Astrocyte of the hippocampus (primary cell): ENCODE results near the gene ARHGAP21.

ENCODE experiments used
- DNase-seq: peaks from one replicate; pipeline ENCODE4 v3.0.0; 2011; ENCODE audit warnings: low read depth, low spot score

Gene ARHGAP21

DNA sequence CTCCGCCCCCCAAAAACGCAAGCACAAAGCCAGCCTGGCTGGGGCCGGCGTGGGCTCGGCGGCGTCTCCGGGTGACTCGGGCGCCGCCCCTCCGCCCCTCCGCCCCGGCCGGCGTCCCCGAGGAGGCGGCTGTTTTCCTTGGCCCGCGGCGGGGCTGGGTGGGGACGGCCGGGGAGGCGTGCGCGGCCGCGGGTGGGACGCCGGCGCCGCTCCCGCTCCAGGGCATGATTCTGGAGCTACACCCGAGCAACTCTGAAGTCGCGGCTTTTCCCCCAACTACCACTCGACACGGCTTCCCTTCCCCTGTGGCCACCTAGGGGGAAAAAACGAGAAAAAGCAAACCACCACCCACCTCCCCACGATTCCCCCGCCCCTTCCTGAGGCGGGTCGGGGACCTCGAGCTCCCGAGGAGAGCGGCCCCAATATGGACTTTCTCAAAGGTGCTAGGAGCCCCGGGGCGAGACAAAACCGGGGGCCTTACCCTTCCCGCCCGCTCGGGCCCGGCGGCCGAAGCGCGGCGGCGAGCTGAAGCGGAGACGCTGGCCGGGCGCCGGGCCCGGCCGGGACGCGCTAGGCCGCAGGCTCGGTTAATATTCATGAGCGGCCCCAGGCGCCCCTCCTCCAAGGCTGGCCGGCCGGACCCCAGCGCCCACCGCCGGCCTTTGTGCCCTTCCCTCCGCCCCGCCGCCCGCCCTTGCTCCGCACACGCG, 856 bp downstream of the ARHGAP21 start:
- DNase-seq: peak; percentile 81

DNA sequence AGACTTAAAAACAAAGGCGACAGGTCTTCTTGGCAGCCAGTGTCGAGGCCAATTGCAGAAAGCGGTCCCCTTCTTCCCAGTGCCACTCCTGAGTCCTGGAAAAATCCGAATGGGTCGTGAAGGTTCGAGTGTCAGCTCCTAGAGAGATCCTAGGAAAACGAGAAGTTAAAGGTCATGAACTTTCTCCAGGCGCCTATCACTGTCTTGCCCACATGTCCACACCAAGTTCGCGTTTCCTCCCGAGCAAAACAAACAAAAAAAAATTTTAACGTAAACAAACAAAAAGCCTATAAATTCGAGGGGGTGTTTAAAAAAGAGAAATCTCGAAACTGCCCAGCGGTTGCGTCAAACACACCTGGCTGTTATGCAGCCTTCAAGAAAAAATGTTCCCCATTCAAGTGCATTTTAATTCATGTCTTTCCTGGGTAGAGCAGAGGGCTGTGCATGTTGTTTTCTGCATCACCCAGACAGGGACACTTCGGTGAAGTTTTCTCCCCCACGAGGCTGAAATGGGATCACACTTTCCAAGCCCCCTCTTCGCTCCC, 1.5 kb downstream of the ARHGAP21 start:
- no peak for DNase-seq

DNA sequence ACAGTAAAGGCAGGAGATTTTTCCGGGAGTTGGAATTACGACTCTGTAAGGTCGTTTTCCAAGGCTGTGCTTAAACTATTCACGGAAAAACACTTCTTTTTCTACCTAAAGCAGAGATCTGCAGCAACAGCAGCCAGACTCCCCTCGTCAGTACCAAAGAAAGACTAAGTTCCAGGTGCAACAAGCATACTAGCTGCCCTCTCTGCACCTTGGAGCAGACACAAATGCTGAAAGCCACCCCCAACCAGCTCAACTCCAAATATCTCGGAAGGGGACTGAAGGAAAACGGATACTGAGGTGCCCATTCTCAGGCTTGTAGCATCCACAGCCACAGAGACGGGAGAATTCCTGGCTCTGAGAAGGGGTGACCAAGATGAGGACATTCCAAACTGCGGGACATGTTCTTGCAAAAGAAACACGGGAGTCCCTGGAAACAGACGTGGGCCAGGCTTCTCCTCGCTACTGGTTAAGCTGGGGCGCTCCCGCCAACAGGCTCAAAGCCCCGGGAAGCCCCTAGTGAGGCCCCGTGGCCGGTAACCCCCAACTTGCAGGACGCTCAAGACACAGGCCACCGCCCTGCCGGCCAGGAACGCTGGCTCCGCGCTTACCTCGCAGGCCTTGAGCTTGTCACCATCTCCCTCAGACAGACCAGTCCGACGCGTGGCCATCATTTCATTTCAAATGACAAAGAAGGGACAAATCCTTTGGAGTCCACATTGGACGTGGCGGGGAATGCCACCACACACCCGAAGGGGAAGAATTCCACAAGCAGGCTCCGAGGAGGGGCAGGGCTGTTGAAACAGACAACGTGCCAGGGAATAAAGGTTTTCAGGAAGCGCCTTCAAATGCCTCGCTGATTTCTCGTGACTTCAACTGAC, 2.2 kb downstream of the ARHGAP21 start:
- DNase-seq: peak; percentile 64

DNA sequence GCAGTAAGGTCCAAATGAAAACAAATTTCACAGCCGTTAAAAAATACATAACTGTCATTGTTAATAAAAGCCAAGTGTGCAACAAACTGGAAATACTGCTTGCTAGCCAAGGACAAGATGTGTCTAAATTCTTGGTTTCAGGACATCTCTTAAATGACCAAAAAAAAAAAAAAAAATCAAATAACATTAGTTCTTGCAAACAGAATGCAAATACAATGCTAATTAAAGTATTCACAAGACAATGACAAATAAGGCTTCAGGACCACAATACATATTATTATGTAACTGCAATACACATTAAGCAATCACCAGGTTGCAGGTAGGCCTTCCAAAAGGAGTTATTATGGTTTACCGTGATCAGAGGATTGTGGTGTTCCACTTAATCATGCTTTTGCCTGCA, 3.6 kb downstream of the ARHGAP21 start:
- DNase-seq: no peak

DNA sequence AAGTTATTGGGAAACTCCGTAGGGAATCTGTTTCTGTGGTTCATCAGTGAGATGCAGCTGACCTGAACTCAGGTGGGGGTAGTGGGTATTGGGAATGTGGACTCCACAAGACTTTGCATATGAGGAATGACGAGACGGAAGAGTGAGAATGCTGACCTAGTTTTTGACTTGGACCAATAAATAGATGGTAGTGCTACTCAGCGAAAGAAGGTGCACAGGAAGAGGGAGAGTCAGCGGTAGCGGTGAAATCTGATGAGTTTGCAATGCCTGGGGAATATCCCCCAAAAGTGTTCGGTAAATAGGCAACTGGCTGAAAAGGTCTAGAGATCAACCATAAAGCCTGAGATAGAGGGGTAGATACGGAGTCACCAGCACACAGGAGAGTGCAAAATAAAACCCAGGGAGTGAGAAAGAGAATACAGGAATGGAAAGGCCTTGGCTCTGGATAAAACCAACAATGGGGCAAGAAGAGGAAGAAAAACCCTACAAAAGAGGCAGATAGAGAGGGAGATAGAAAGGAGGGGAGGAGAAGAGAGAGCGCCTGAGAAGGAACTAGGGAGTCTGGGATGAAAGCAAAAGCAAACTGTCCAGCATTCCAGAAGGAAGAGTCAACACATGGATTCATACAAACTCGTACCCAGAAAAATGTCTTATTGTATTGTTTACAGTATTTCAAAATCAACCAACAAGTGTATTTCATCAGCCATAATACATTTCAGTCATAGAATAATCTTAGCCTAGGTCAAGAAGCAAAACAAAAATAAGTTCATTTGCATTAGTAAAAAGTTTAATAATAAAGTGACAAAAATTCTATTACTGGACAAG, 5.4 kb downstream of the ARHGAP21 start:
- DNase-seq: peak; percentile 59

DNA sequence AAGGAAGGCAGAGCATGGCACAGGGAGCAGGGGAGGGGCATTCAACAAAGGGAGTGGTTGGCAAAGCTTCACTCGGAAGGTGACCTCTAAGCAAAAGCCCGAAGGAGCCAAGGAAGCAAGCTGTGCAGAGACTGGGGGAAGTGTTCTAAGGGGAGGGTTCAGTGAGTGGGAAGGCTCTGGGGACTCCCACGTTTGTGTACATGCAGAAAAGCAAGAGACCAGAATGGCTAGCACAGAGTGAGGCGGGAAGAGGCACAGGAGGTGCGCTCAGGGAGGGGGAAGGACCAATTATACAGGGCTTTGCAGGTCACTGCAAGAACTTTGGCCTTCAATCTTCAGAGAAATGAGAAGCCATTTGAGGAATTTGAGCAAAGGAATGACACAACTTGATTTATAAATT, 7.4 kb downstream of the ARHGAP21 start:
- no peak for DNase-seq

DNA sequence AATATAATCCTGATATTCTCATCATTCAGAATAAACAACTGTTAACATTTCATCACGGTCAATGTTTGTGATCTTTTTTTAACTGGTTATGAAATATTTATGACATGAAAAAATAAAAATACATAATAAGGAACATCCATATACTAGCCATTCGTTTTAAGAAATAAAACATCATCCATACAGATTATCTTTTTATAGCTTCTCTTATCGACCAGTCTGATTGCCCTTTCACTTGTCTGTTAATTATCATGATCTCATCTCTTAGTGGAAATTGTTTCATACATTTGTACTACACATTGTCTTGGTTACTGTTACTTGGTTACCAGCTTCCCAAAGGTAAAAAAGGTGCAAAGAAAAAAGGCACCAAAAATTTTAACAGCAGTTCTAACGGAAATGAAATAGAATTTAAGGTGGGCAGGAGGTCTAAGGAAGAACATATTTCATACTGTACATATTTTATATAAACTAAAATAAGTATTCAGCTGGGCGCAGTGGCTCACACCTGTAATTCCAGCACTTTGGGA, 8.4 kb downstream of the ARHGAP21 start:
- DNase-seq: no peak

DNA sequence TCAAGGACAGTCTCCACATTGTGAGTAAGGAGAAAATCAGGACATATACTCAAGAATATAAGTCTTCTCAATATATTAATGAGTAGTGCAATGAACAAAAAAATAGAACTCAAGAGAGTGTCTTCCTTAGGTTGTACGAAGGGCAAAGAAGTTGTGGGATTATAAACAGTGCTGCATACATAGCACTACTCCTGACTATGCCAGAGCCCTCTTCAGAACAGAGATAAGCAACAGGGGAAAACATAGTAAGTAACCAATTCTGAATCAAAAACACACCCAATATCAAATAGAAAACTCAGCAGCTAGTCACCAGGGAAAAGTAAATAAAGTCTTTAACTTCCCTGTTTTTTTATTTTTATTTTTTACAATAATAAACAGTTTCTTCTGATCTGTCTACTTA, 10.6 kb downstream of the ARHGAP21 start:
- DNase-seq: no peak

DNA sequence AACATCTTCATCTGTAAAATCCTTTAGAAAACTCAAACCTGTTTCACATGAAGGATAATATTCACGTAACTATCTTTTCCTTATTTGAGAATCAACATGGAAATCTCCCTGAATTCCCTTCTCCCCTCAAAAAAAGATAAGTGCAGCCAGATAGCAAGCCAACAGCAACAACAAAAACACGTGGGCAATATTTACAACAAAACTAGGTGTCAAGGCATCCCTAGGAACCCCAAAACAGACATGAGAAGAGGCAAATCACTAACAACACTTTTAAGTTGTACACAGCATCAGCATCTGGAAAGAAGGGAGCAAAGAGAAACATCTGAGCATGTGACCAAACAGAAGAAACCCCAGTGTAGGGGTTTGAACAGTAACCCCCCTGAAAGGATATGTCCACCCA, 12.2 kb downstream of the ARHGAP21 start:
- no peak for DNase-seq

DNA sequence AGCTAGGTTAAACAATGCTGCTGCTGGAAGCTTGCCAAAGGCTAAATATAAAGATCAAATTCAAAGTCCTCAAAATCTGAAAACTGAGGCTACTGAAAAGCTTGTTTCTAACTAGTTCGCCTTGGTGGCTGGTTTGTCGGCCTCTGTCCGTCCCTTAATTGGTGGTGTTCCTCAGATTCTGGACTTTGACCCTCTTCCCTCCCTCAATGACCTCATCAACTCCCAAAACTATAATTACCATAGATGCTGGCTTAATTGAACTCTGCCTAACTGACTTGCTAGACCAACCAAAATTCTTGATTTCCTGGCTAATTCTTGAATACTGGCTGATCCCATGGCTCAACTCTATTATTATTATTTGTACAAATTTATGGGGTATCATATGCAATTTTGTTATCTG, 15.6 kb downstream of the ARHGAP21 start:
- no peak for DNase-seq

DNA sequence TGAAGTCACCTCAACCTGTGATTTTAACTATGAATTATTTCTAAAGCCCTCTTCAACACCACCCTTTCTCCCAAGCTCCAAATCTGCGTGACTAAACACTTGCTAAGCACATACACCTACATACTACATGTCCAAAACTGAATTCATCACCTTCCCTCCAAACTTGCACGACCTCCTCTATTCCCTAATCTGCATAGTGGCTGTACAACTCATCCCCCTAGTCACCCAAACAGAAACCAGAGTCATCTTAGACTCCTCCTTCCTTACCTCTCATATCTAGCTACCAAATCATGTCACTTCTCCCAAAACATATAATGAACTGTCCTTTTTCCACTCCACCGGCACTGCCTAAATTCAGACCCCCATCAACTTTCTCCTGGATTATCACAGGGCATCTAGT, 16.2 kb downstream of the ARHGAP21 start:
- no peak for DNase-seq

DNA sequence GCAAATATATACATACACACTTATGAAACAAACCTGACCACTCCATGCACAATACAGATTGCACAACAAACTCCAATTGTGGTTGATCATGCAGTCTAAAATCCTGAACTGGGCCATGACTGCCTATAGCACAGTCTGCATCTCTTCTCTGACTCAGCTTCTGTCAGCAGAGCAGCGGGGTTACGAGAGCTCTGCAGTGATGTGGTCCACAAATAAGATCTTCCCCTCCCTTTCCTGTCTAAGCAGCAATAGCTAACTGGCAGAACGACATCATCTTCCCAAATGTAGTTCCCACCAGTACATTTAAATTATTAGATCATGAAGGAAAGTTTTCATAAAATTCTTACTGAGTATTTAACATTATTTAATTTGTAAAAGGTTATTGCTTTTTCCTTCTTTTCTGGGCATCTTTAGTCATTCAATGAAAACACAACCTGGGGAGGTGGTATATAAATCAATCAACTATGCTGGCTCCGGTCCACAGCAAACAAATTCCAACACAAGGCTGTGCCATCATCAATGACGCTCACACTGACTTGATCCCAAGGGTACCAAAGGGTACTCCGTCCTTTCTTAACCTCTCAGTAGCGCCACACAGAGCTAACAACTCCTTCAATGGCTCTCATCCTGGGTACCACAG, 17.1 kb downstream of the ARHGAP21 start:
- DNase-seq: peak; percentile 83

DNA sequence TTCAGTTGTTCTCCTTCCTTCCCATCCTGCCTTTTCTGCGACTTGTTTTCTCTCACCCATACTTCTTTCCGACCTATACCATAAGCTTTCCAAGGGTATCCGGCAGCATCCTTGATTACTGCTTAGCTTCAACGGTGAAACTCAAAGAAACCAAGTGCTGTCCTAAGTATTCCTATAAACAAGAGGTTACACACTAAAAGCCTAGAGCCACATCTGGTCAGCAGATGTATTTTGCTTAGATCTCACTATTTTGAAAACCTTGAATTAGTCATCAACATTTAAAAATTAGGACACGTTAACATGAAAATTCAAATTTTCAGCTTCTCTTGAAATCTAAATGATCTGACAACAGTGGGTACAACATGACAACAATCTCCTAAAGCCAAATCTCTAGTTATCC, 20.0 kb downstream of the ARHGAP21 start:
- no peak for DNase-seq

DNA sequence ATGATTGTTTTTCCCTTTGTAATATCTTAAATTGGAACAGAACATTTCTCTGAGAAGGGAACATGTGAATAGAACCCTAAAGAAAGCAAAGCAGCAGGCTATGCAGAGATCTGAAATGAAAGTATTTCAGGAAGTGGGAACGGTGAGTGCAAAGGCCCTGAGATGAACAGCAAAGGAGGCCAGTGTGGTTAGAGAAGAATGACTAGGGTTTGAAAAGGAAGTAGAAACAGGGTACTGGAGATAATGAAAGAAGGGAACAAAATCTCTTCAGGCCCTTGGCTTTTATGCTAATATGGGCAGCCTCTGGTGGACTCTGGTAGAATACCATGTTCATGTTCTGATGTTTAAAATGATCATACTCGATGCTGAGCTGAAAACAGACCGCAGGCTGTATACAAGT, 22.2 kb downstream of the ARHGAP21 start:
- DNase-seq: no peak

DNA sequence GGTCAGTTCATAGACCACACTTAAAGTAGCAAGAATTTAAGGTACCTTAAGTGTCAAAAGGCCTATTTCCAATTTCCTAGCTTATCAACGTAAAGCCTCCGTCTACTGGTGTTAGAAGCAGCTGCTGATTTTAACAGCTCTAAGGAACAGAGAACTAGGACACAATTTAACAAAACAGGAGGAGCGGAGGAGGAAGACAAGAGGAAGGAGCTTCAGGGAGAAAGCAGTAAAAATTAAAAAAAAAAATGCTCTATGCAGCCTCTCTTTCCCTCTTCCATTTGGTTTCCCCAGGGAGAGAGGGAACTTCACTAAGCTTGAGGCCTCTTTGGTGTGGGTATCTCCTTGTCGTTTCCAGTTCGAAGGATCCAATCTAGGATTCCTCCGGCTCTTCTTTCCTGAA, 22.7 kb downstream of the ARHGAP21 start:
- no peak for DNase-seq

DNA sequence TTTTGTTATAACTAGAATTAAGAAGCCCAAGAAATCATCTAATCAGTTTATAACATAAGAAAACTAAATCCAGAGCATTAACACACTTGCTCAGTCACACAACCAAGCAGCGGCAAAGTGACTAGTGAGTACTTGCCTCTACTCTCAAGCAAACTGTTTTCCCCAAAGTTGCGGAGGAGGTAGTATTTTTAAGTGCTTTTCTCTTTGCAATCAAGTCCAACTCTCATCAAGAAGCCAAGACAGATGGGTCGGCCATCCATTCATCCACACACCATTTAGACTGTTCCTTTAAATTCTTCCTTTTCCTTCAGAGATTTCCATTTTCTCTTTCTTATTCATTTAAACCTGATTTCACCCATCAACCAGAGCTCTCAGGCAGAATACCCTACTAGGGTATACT, 25.4 kb downstream of the ARHGAP21 start:
- DNase-seq: no peak

DNA sequence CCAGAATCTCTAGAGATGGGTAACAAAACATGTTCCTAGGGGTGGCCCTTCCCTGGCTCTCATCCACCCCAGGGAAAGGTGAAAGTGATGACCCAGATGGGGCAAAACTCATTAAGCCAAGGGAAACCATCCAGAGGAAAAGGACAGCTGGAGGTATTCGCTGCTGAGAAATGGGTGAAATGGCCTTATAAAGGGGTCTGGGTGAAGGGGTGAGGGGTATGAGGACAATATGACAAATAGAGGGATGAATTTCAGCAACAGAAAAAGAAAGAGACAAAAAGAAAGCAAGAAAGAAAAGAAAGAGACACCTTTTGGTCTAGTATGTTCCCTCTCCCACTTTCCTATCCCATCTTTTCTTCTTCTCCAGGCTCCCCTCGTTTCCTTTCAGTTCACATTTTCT, 26.6 kb downstream of the ARHGAP21 start:
- no peak for DNase-seq

DNA sequence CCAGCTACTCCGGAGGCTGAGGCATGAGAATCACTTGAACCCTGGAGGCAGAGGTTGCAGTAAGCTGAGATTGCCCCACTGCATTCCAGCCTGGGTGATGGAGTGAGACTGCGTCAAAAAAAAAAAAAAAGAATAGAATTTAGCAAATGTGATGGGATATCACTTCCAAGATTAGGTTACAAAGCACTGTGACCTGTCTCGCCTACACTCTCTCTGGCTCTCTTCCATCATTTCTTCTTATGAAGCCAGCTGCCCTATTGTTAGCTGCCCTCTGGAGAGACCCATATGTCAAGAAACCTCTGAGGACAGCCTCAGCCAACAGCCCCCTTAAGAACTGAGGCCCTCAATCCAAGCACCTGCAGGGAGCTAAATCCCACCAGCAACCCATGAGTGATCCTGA, 28.2 kb downstream of the ARHGAP21 start:
- no peak for DNase-seq

DNA sequence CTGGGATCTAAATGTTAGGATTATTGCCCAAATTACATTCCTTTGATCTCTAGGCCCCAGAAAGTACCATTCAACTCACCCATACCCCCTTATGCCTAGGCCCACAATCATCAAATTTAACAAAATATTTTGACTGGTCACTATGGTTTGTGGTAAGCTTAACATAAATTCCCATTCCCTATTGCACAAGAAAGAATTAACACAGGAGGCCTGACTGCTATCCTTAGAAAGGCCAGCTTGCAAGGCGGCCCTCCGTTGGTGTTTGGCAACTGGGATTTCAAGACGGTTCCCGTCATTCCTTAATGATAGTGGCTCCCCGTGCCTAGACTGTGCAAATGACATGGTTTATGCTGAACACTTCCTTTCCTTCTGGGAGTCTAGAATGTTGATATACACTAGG, 29.6 kb downstream of the ARHGAP21 start:
- DNase-seq: peak; percentile 25

DNA sequence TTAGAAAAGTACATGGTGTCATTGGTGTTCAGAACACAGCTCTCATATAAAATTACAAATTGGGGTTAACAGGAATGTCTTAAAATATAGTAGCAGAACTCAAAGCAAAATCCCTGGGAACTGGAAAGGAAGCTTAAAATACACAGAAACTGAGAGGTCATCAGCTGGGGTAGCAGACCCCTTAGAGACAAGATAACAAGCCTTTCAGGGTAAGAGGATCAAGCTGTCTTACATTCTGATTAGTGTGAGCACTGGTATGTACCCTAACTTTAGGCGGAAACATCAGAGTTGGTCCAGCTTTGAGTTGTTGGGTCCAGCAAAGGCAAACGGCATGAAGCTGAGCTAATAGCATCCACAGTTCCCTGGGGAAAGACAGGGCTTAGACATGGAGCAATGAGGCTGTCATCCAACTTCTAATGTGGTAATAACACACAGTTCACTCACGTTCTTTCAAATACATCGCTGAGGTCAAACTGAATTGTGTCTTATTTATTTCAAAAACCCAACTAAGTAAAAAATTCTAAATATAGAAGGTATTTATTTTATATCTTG, 32.6 kb downstream of the ARHGAP21 start:
- no peak for DNase-seq

DNA sequence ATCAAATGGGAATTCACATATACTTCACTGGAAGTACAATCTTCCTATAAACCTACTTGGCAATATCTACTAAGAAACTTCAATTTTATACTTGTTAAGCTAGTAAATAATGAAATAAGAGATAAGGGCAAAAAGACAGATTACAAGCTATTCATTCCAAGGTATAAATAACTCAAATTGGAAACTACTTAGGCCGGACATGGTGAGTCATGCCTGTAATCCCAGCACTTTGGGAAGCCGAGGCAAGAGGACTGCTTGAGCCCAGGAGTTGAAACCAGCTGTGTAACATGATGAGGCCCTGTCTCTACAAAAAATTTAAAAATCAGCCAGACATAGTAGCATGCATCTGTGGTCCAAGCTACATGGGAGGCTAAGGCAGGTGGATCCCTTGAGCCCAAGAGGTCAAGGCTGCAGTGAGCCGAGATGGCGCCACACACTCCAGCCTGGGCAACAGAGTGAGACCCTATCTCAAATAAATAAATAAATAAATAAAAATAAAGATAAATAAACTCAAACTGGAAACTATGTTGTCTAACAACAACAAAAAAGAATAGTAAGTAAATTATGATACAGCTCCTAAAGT, 37.6 kb downstream of the ARHGAP21 start:
- peak; percentile 31 for DNase-seq
